Activated CD4-positive, alpha-beta T cell treated with anti-CD3 and anti-CD28 coated beads, Interleukin-2, amount 50 U/mL, for 16 hours (primary cell): Measurements from ENCODE around the gene HEPACAM.
A peak's percentile ranks its signal among the peaks of the same experiment; 100 is the strongest.
"Not testable (repeated sequence)": the region's sequence is repeated elsewhere in the genome, so short reads cannot be mapped to it uniquely, and the experiment has no call there.

Source experiments
- DNase-seq: peaks from one replicate; pipeline ENCODE4 v3.0.0-alpha.2; 2020

The HEPACAM gene, protein sequence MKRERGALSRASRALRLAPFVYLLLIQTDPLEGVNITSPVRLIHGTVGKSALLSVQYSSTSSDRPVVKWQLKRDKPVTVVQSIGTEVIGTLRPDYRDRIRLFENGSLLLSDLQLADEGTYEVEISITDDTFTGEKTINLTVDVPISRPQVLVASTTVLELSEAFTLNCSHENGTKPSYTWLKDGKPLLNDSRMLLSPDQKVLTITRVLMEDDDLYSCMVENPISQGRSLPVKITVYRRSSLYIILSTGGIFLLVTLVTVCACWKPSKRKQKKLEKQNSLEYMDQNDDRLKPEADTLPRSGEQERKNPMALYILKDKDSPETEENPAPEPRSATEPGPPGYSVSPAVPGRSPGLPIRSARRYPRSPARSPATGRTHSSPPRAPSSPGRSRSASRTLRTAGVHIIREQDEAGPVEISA

DNA sequence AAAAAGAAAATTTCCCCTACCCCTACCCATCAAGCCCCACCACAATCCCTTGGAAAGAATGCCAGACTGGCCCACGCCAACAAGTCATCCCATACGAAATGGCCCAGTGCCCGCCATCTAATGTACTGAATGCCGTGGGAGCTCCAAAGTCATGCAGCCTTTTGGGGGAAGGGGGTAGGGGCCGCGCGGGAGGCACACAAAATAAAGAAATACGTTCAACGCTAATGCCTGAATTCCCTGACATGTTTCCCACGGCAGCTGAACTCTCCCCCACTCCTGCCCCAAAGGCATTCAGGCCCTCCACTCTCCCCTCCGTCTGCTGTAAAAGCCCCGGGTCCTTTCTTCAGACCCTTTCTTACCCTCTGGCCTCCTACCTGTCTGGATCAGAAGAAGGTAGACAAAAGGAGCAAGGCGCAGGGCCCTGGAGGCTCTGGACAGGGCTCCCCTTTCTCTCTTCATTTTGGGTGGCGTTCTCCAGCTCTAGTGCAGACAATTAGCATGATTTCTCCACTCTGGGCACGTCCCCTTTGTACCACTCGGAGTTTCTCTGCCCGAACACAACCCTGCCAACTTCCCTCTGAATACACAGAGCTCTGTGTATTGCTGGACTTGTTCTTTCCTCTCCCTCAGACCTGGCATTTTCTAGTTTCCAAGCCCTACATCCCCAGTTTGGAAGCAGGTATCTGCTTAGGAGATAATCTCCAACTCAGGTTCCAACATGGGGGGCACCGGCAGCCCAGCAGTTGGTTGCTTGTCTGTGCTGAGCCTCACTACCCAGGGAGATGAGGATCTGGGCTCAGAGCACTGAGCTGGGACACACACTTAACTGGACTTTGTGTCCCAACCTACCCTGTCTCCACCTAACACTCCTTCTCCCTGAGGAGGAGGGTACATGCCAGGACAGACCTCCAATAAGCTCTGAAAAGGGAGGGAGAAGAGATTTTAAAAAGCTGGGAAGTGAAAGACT, at the start of gene HEPACAM:
TSS of gene HEPACAM (minus strand) at position 500 of the 967 bp plus-strand sequence. CDS start at position 459, 41 bp downstream.
- no peak for DNase-seq

DNA sequence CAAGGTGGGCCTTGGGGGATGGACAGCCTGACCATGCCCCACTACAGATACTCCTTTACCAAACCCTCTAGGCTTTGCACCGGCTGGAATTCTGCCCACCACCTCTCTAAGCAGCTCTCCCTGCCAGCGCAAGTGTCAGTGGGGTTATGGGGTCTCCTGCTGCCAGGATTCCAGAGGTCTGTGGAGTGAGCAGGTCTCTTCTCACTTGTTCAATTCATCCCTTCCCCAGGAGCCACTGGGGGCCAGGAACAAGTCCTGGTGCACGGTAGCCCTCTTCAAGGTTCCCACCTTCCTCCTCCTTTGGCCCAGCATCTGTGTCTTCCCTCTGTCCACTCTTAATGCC, 48.6 kb upstream of the HEPACAM start:
- no peak for DNase-seq

DNA sequence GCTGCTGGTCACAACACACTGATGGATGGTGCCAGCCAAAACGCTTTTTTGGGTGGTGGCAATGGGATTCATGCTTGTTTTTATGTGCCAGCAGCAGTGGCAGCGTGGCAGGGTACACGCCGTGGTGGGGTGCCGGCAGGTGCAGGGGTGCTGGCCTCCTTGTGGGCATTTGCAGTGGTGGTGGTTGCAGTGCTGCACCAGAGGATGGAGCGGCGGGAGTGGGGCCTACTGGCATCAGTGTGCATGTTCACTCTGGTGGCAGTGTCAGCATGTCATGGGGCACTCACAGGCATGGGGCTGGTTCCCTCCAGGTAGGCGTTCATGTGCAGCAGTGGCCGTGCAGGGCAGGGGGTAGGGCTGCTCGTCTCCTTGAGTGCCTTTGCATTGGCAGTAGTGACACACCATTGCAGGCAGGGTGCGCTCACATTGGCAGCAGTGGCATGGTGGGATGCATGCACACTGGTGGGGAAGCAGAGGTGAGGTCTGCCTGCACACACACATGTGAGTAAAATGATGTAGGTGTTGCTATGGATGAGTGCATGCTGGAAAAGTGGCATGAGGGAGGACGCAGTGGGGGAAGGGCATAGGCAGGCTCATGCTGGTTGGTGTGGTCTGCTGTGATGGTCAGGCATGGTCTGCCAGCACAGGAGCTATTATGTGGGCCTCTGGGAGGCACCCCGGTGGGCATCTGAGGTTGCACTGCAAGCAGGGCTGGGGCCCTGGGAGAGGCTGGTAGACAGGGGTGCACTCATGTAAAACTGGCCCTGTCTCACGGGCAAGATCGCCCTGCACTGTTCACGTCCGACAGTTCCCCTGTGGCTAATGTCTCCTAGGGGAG, 48.0 kb upstream of the HEPACAM start:
- no peak for DNase-seq

GRCh38 chr11:124982043-124982442, 46.2 kb upstream of the HEPACAM start:
- DNase-seq, result no peak

GRCh38 chr11:124978316-124978715, 42.5 kb upstream of the HEPACAM start:
- no peak for DNase-seq

DNA sequence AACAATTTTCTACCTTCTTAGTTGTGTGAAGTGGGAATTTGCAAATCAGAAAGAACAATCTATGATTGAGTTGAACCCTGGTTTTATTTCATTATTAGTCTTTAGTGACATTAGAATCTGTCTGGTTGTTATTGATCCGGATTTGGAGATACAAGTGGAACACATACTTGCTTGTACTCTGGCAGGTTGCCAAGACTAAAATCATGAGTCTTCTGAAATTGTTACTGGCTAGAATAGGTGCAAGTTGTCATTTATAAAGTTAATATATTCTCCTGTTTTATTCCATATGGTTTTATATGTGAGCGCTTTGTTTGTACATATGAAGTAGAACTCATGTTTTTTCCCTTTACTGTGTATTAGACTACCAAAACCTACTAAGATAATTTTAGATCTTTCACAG, 41.2 kb upstream of the HEPACAM start:
- no peak for DNase-seq

- no peak for DNase-seq
Measured at GRCh38 chr11:124976531-124976930, 40.7 kb upstream of the HEPACAM start.

- DNase-seq, result no peak
Measured at GRCh38 chr11:124971810-124972209, 36.0 kb upstream of the HEPACAM start.

DNA sequence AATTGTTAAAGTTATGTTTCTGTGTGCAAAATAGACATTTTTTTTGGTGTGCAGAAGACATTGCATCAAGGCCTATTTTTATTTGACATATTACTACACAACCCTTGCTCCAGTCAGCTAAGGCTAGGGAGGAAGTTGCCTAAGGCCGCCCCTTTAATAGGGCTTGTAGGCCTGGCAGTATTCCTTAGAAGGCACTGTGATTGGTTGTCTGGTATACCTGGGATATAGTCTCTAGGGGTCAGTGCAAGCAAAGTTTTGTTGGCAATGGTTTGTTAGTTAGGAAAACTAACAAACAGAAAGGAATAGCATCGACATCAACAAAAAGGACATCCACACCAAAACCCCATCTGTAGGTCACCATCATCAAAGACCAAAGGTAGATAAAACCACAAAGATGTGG, 35.1 kb upstream of the HEPACAM start:
- no peak for DNase-seq

DNA sequence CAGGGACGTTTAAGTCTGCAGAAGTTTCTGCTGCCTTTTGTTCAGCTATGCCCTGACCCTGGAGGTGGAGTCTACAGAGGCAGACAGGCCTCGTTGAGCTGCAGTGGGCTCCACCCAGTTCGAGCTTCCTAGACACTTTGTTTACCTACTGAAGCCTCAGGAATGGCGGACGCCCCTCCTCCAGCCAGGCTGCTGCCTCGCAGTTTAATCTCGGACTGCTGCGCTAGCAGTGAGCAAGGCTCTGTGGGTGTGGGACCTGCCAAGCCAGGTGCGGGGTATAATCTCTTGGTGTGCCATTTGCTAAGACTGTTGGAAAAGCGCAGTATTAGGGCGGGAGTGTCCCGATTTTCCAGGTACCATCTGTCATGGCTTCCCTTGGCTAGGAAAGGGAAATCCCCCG, 32.4 kb upstream of the HEPACAM start:
- DNase-seq, result not testable (repeated sequence)

DNA sequence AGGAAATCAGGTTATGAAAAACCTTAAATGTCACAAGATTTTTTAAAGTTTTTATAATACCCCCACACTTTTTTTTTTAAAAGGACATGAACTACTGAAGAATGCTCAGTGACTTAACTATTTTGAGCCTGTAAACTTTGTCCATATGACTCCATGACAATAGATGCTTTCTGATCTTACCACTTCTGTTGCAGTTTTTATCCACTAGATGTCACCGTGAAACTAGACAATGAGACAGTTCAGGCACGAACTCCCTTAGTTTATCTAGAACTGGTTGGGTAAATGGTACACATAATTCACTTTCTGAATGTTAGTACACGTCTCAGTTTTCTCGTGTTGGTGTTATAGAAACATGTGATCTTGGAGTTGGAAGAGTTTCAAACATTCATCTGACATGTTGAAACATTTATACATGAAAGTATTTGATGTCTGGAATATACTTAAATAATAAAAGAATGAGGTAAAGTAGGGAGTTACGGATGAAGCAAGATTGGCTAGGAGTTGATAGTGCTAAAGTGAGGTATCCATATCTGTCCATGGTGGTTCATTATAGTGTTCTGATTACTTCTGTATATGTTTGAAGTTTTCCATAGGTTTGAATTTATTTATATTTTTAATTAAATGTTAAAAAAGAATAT, 26.2 kb upstream of the HEPACAM start:
- DNase-seq, result peak; percentile 73

DNA sequence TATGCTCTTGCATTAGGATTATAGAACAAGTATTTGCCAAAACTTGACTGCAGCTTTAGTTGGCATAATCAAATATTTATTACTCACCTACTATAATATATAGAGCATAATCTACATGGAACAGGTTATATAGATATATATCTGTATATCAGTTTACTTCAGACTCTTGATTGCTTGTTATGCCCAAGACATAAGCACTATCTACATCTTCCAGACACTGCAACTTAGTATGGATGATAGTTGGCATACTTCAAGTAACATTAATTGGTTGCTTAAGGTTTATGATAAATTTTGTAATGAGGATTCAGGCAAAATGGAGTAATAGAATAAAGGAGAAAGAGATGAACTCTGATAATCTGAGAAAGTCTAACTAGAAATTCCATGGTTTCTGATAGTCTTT, 19.2 kb upstream of the HEPACAM start:
- DNase-seq, result no peak

DNA sequence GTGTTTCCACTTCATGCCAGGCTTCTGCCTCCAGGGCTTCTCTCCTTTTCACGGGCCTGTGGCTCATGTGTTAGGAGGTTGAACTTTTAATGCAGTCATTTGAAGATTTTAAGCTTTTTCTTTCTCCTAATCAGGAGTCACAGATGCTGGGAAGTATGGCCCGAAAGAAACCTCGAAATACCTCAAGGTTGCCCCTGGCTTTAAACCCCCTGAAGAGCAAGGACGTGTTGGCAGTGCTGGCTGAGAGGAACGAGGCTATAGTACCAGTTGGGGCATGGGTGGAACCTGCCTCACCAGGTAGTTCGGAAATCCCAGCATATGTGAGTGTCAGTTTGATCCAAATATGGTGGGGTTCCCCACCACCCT, 18.7 kb upstream of the HEPACAM start:
- DNase-seq, result no peak

DNA sequence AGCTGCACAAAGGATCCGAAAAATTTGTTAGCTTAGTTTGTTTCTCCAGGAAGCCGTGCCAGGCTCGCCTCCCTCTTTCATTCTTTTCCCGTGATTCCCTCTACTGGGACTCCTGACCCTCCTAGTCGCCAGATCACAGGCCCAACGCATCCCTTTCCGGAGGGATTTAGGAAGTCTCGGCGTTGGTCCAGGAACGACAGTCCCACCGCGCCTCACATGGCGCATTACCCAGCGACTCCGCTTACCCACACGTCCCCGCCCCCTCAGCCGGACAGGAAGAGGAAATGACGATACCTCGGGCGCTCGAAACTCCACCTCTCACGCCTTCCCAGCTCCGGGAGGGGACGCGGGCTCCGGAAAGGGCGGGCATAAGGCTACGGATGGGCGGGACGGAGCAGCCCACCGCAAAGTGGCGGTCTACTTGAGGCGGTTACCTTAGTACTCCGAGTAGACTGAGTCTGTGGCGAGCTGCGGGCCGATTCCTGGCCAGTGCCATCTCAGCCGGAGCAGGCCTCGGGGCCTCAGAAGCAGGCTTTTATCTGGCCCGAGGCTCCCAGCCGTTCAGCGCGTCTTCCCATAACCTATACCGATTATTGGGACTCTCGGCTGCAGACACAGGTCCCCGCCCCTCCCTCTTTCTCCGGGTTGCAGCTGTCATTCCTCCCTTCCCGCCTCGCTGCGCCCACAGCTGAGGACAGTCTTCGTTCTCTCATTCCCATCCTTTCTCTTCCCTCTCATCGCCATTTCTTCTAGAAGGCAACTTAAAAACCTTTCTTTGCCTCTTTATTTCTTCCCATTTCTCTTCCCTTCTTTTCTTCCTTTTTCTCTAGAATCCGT, 18.1 kb upstream of the HEPACAM start, which contains the start of gene CCDC15:
TSS of gene CCDC15 (plus strand) at position 450 of the 837 bp plus-strand sequence. CDS start 531 bp downstream, outside the sequence.
- peak; percentile 97 for DNase-seq

DNA sequence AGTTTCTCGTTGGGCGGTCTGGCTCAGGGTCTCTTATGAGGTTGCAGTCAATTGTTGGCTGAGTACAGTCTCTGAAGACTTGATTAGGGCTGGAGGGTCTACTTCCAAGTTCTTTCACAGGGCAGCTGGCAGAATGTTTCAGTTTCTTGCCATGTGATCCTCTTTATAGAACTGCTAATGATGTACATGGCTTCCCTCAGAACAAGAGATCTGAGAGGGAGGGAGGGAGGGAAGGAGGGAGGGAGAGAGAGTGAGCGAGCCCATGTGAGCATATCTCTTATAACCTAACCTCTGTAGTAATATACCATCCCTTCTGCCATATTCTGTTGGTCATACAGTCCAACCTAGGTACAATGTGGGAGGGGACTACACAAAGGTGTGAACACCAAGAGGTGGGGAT, 15.5 kb upstream of the HEPACAM start:
- no peak for DNase-seq

- peak; percentile 16 for DNase-seq
Measured at GRCh38 chr11:124950601-124951330, 14.9 kb upstream of the HEPACAM start.

- DNase-seq, result no peak
Measured at GRCh38 chr11:124946735-124947141, 10.9 kb upstream of the HEPACAM start.

DNA sequence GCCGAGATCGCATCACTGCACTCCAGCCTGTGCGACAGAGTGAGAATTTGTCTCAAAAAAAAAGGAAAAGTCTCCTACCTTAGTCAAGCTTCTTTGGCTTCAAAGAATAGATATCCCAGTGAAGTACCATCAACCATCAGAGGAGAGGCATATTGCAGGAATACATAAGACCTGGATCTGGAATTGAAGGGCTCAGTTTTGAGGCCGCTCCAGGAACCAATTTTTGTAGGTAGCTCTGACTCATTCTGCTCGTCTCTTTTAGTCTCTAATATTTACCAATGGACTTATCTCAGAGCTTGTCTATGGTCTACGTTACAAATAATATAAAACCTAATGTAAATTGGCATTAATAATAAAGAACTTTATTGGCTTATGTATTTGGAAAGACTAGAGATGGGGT, 10.0 kb upstream of the HEPACAM start:
- DNase-seq, result no peak

GRCh38 chr11:124944565-124944964, 8.7 kb upstream of the HEPACAM start:
- DNase-seq, result no peak

- no peak for DNase-seq
Measured at GRCh38 chr11:124943741-124944140, 7.9 kb upstream of the HEPACAM start.

DNA sequence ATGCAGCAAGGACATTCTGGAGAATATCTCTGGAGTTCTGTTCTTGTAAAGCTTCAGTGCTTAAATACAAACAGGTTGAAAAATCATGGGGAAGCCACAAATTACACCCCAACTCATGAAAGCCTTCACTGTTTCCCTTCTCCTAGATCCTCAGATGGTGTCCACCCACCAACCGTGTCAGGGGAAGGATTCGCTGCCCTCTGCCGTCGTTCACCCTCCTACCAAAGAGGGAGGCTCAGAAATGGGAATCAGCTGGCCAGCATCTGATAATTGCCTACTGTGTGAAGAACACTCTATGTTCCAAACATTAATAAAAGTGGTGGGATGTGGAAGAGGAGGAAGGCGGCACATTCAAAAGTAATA, 7.4 kb upstream of the HEPACAM start:
- DNase-seq, result no peak
